IgD-negative memory B cell (primary cell): ENCODE data around the gene UBASH3B. TPM values are rescaled to one million over a fixed set of nuclear protein-coding genes. Genes with fewer than 3 reads are reported as not detected.
A peak's percentile ranks its signal among the peaks of the same experiment; 100 is the strongest.
"Not testable (repeated sequence)": the region's sequence is repeated elsewhere in the genome, so short reads cannot be mapped to it uniquely, and the experiment has no call there.

Experiments used
- H3K27ac Mint-ChIP-seq, 3 donors: one replicate each; pipeline ENCODE4 v1.8.0; 2020 to 2022; ENCODE audit warnings: mild to moderate bottlenecking in 3 of 3, mixed read lengths in 3 of 3, moderate library complexity in 1 of 3
- H3K27me3 Mint-ChIP-seq: one replicate; pipeline ENCODE4 v1.8.0; 2021; ENCODE audit warnings: mixed read lengths
- H3K36me3 Mint-ChIP-seq: one replicate; pipeline ENCODE4 v1.8.0; 2020; ENCODE audit warnings: mild to moderate bottlenecking, mixed read lengths
- H3K4me1 Mint-ChIP-seq, 3 donors: one replicate each; pipeline ENCODE4 v1.8.0; 2020 to 2022; ENCODE audit warnings: mixed read lengths in 3 of 3, mild to moderate bottlenecking in 1 of 3
- H3K4me3 Mint-ChIP-seq, 4 donors: one replicate each; pipeline ENCODE4 v1.8.0; 2020 to 2022; ENCODE audit warnings: mild to moderate bottlenecking in 4 of 4, mixed read lengths in 4 of 4, moderate library complexity in 3 of 4
- H3K9me3 Mint-ChIP-seq, 3 donors: one replicate each; pipeline ENCODE4 v1.8.0; 2020 to 2021; ENCODE audit warnings: mixed read lengths in 3 of 3, mild to moderate bottlenecking in 1 of 3
- polyA plus RNA-seq: library from polyadenylated mRNA; unstranded; fragments of 300-500 nt; fragmentation: Illumina TruSeq; gene quantifications from one replicate; pipeline ENCODE4 v1.2.3, GENCODE V29; 2021

UBASH3B gene
- polyA plus RNA-seq = 1.3 TPM

GRCh38 chr11:122655527-122656072 is at the start of gene UBASH3B:
Gene UBASH3B (plus strand): TSS chr11:122655722. CDS start chr11:122656050, 328 bp downstream.
- Mint-ChIP-seq H3K36me3 (peaks cover 1% of the 10 kb centered on the region), H3K27ac (peak within 1 kb of the TSS; percentile 24 to 89 (median 57)), H3K4me3 (peak within 1 kb of the TSS; percentile 93 to 99 (median 98)), H3K27me3 (peaks cover 16% of the 10 kb centered on the region), H3K9me3 (no peaks in the 10 kb centered on the region), H3K4me1 (peaks cover 5 to 13% (median 5%) of the 10 kb centered on the region in 3 donors)

DNA sequence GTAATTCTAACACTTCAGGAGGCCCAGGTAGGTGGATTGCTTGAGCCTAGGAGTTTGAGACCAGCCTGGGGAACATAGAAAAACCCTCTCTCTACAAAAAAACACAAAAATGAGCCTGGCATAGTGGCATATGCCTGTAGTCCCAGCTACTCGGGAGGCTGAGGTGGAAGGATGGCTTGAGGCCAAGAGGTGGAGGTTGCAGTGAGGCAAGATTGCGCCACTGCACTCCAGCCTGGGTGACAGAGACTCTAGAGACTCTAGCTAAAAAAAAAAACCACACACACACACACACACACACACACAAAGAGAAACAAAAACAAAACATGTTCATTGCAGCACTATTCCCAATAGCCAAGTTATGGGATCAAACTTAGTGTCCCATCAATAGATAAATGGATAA is 48.4 kb upstream of the UBASH3B start:
- H3K4me1 Mint-ChIP-seq, H3K36me3 Mint-ChIP-seq, H3K4me3 Mint-ChIP-seq, H3K27me3 Mint-ChIP-seq, H3K27ac Mint-ChIP-seq, H3K9me3 Mint-ChIP-seq: not testable (repeated sequence)

GRCh38 chr11:122612123-122612824 is 43.2 kb upstream of the UBASH3B start:
- no peak overlapping the region for H3K27ac Mint-ChIP-seq
- peaks cover 0 to 1% (median 0%) of the 10 kb centered on the region in 3 donors for H3K4me1 Mint-ChIP-seq
- H3K27me3 Mint-ChIP-seq = peaks cover 6% of the 10 kb centered on the region
- no peaks in the 10 kb centered on the region for H3K9me3 Mint-ChIP-seq
- no peak overlapping the region for H3K4me3 Mint-ChIP-seq
- H3K36me3 Mint-ChIP-seq = no peaks in the 10 kb centered on the region

DNA sequence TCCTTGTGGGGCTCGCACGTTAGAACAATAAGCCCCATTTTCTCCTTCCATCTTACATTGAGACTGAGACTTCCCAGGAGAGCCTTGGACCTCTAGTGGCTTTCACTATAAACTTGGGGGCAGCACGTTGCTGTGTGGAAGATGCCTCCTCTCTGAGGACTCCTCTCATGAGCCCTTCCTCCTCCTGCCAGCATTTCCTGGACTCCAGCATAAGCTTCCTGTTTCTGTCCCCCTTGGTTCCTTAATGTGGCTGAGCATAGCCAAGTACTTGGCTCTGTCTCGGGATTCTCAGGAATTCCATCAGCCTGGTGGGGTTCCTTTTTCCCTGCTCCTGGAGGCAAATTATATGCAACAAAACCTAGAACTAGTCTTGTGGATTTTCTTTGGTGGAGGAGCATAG is 38.8 kb upstream of the UBASH3B start:
- H3K4me1 Mint-ChIP-seq = peaks cover 0 to 1% (median 0%) of the 10 kb centered on the region in 3 donors
- H3K27ac Mint-ChIP-seq = no peak overlapping the region
- peaks cover 0 to 7% (median 0%) of the 10 kb centered on the region in 3 donors for H3K9me3 Mint-ChIP-seq
- H3K4me3 Mint-ChIP-seq = no peak overlapping the region
- H3K27me3 Mint-ChIP-seq = peaks cover 6% of the 10 kb centered on the region
- no peaks in the 10 kb centered on the region for H3K36me3 Mint-ChIP-seq

- Mint-ChIP-seq H3K27ac (no peak overlapping the region), H3K4me1 (peaks cover 0 to 1% (median 0%) of the 10 kb centered on the region in 3 donors), H3K4me3 (no peak overlapping the region), H3K36me3 (no peaks in the 10 kb centered on the region), H3K27me3 (peaks cover 6% of the 10 kb centered on the region), H3K9me3 (peaks cover 0 to 7% (median 0%) of the 10 kb centered on the region in 3 donors)
Observed at GRCh38 chr11:122617297-122617696, 38.2 kb upstream of the UBASH3B start.

GRCh38 chr11:122617926-122618325 is 37.6 kb upstream of the UBASH3B start:
- H3K36me3 Mint-ChIP-seq = no peaks in the 10 kb centered on the region
- no peaks in the 10 kb centered on the region for H3K4me1 Mint-ChIP-seq
- no peak overlapping the region for H3K27ac Mint-ChIP-seq
- peaks cover 0 to 7% (median 0%) of the 10 kb centered on the region in 3 donors for H3K9me3 Mint-ChIP-seq
- peaks cover 6% of the 10 kb centered on the region for H3K27me3 Mint-ChIP-seq
- H3K4me3 Mint-ChIP-seq = no peak overlapping the region

- Mint-ChIP-seq H3K4me3 (no peak overlapping the region), H3K9me3 (peaks cover 0 to 7% (median 0%) of the 10 kb centered on the region in 3 donors), H3K27me3 (peaks cover 4% of the 10 kb centered on the region), H3K27ac (no peak overlapping the region), H3K36me3 (no peaks in the 10 kb centered on the region), H3K4me1 (no peaks in the 10 kb centered on the region)
Observed at GRCh38 chr11:122618927-122619326, 36.6 kb upstream of the UBASH3B start.

DNA sequence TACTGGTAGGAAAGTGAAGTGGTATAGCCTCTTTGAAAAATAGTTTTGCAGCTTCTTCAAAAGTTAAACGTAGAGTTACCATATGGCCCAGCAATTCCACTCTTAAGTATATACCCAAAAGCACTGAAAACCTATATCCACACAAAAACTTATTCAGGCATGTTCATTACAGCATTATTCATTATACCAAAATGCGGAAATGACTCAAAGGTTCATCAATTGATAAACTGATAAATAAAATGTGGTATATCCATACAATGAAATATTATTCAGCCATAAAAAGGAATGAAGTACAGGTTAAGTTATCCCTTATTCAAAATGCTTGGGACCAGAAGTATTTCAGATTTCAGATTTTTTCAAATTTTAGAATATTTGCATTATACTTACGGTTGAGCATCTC is 35.8 kb upstream of the UBASH3B start:
- no peaks in the 10 kb centered on the region for H3K36me3 Mint-ChIP-seq
- peaks cover 0 to 7% (median 0%) of the 10 kb centered on the region in 3 donors for H3K9me3 Mint-ChIP-seq
- peaks cover 2% of the 10 kb centered on the region for H3K27me3 Mint-ChIP-seq
- no peaks in the 10 kb centered on the region for H3K4me1 Mint-ChIP-seq
- H3K27ac Mint-ChIP-seq = no peak overlapping the region
- no peak overlapping the region for H3K4me3 Mint-ChIP-seq

DNA sequence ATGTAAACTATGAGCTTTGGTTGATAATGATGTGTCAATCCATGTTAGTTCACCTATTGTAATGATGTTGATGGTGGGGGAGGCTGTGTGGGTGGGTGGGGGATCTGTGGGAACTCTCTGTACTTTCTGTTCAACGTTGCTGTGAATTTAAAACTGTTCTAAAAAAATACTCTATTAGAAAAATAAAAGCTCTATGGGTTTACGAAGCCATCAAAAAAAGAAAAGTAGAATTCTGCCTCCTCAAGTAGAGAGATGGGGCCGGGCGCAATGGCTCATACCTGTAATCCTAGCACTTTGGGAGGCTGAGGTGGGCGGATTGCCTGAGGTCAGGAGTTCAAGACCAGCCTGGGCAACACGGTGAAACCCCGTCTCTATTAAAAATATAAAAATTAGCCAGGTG is 30.0 kb upstream of the UBASH3B start:
- H3K4me1 Mint-ChIP-seq, H3K27ac Mint-ChIP-seq, H3K9me3 Mint-ChIP-seq, H3K4me3 Mint-ChIP-seq, H3K27me3 Mint-ChIP-seq, H3K36me3 Mint-ChIP-seq: not testable (repeated sequence)

- Mint-ChIP-seq H3K4me1 (peaks cover 0 to 6% (median 5%) of the 10 kb centered on the region in 3 donors), H3K36me3 (no peaks in the 10 kb centered on the region), H3K27ac (peak overlapping the region in 1 of 3 donors; percentile 64), H3K9me3 (no peaks in the 10 kb centered on the region), H3K27me3 (peaks cover 4% of the 10 kb centered on the region), H3K4me3 (no peak overlapping the region)
Observed at GRCh38 chr11:122625976-122626665, 29.4 kb upstream of the UBASH3B start.

GRCh38 chr11:122627745-122628144 is 27.8 kb upstream of the UBASH3B start:
- no peaks in the 10 kb centered on the region for H3K9me3 Mint-ChIP-seq
- no peaks in the 10 kb centered on the region for H3K36me3 Mint-ChIP-seq
- no peak overlapping the region for H3K27ac Mint-ChIP-seq
- no peak overlapping the region for H3K4me3 Mint-ChIP-seq
- peaks cover 7% of the 10 kb centered on the region for H3K27me3 Mint-ChIP-seq
- H3K4me1 Mint-ChIP-seq = peaks cover 0 to 6% (median 5%) of the 10 kb centered on the region in 3 donors

DNA sequence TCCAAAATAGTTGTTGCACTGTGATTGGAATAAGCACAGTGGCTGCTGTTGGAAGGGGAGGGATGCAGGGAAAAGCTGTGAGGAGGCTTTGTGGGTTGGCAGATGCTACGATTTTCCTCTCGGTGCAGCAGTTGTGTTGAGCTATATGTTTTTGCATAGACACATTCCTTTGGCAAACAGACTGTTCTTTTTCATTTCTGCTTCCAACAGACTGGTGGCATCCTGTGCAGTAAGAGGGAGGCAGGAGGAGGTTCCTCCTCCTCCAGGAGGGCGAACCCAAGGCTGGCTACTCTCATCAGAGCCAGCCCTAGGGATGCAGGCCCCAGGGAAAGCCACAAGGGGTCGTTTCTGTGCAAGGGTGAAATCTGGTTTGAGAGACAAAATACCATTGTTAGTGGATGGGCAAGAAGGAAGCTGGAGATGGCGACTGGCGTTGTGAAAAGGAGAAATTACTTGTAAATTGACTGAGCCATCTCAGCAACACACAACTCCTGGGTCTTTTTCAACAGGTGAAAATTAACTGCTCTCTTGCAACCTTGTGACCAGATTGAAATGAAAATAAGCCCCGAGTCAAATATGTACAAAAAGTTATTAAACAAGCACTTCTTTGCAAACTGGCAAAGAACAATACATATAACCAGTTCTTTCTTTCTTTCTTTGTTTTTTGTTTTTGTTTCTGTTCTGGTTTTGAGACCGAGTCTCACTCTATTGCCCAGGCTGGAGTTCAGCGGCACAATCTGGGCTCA is 26.5 kb upstream of the UBASH3B start:
- Mint-ChIP-seq H3K36me3 (no peaks in the 10 kb centered on the region), H3K27me3 (peaks cover 5% of the 10 kb centered on the region), H3K9me3 (no peaks in the 10 kb centered on the region), H3K4me1 (peaks cover 0 to 8% (median 5%) of the 10 kb centered on the region in 3 donors), H3K4me3 (no peak overlapping the region), H3K27ac (no peak overlapping the region)

DNA sequence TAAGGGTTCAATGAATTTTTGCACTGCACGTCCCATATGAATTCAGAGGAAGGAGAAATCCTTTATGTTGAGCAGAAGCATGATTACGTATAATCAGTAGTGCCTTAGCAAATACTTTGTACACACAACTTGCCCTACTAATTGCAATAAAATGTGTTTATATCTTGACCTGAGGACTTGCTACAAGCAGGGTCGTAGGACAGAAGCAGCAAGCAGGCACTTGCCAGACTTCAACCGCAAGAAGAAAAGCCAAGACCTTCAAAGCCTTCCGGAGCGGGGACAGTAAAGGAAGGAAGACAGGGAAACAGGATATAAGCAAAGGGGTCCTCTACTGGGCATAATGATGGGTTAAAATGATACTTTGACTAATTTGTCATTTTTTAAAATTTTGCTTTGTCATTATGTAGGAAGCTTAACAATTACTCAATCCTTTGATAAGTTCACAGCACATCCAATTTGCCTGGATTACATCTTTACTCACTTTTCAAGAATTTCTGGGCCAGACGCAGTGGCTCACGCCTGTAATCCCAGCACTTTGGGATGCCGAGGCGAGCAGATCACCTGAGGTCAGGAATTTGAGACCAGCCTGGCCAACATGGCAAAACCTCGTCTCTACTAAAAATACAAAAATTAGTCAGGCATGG is 23.2 kb upstream of the UBASH3B start:
- no peaks in the 10 kb centered on the region for H3K9me3 Mint-ChIP-seq
- no peaks in the 10 kb centered on the region for H3K36me3 Mint-ChIP-seq
- H3K4me1 Mint-ChIP-seq = peaks cover 0 to 8% (median 5%) of the 10 kb centered on the region in 3 donors
- H3K27me3 Mint-ChIP-seq = peaks cover 5% of the 10 kb centered on the region
- H3K27ac Mint-ChIP-seq = no peak overlapping the region
- no peak overlapping the region for H3K4me3 Mint-ChIP-seq

GRCh38 chr11:122633219-122633829 is 22.2 kb upstream of the UBASH3B start:
- no peaks in the 10 kb centered on the region for H3K36me3 Mint-ChIP-seq
- no peaks in the 10 kb centered on the region for H3K9me3 Mint-ChIP-seq
- H3K4me3 Mint-ChIP-seq = no peak overlapping the region
- H3K4me1 Mint-ChIP-seq = peaks cover 0 to 8% (median 5%) of the 10 kb centered on the region in 3 donors
- no peak overlapping the region for H3K27ac Mint-ChIP-seq
- peaks cover 5% of the 10 kb centered on the region for H3K27me3 Mint-ChIP-seq
